Right lobe of liver (tissue), 4 donors: ENCODE results near the gene RAP1GAP2.

Experiments used
- CTCF ChIP-seq, 4 donors: fragments of 200-600 bp in 3 of 4; fragments of 450-650 bp in 1 of 4; IDR thresholded peaks; one replicate each; pipeline versions ENCODE4 v1.5.1 to v1.8.0; 2016 to 2022; ENCODE audit warnings: antibody characterized with exemption in 4 of 4, mild to moderate bottlenecking in 2 of 4
- POLR2A ChIP-seq: fragments of 450-650 bp; IDR thresholded peaks from one replicate; pipeline ENCODE4 v1.6.1; 2017; ENCODE audit warnings: antibody characterized with exemption, mild to moderate bottlenecking
- donor health status: DM: no; HTN: no; CAD: no.
- donor health status: DM: no; HTN: no; CAD: no.
- donor health status: DM: no; HTN: yes; CAD: no.

GRCh38 chr17:2964831-2965230 is 168.6 kb downstream of the RAP1GAP2 start:
- TF ChIP-seq POLR2A (no peak), CTCF (IDR thresholded peaks at IDR 0.05) (no peak)
